OCI-LY1 (cell line): ENCODE measurements around the gene F10.

ENCODE experiments used
- H2AFZ ChIP-seq: fragments of 200-600 bp; sonication (generic), shearing (Covaris generic); 2 replicates; pipeline ENCODE4 v1.6.0; 2014; ENCODE audit warnings: antibody characterized with exemption, mild to moderate bottlenecking, low read length
- H3F3A ChIP-seq: fragments of 200-600 bp; sonication (generic), shearing (Covaris generic); 2 replicates; pipeline ENCODE4 v1.6.0; 2014; ENCODE audit warnings: mild to moderate bottlenecking, antibody characterized with exemption, low read length, moderate library complexity; ENCODE audit not compliant: insufficient read depth
- H3K27ac ChIP-seq: fragments of 200-600 bp; sonication (generic); 2 replicates; pipeline ENCODE4 v1.5.1; 2014; ENCODE audit warnings: low read length, mixed run types, mild to moderate bottlenecking, low read depth; ENCODE audit not compliant: poor library complexity, severe bottlenecking
- H3K27me3 ChIP-seq: fragments of 200-600 bp; sonication (generic); 2 replicates; pipeline ENCODE4 v1.6.0; 2014; ENCODE audit warnings: antibody characterized with exemption, mild to moderate bottlenecking, low read length, moderate library complexity; ENCODE audit not compliant: insufficient read depth
- H3K36me3 ChIP-seq: fragments of 200-600 bp; sonication (generic); 2 replicates; pipeline ENCODE4 v1.6.1; 2014; ENCODE audit warnings: mild to moderate bottlenecking, antibody characterized with exemption, low read length, moderate library complexity, mixed read lengths; ENCODE audit not compliant: insufficient read depth
- H3K4me1 ChIP-seq: fragments of 200-600 bp; sonication (generic); 2 replicates; pipeline ENCODE4 v1.5.1; 2014; ENCODE audit warnings: mild to moderate bottlenecking, low read length, moderate library complexity; ENCODE audit not compliant: insufficient read depth, severe bottlenecking
- H3K4me2 ChIP-seq: fragments of 200-600 bp; sonication (generic), shearing (Covaris generic); 2 replicates; pipeline ENCODE4 v1.6.1; 2014; ENCODE audit warnings: low read length
- H3K4me3 ChIP-seq: fragments of 200-600 bp; sonication (generic); 2 replicates; pipeline ENCODE4 v1.5.1; 2014; ENCODE audit warnings: low read length, low read depth, mild to moderate bottlenecking, mixed read lengths; ENCODE audit not compliant: poor library complexity, severe bottlenecking
- H3K79me2 ChIP-seq: fragments of 200-600 bp; shearing (Covaris generic); 2 replicates; pipeline ENCODE4 v1.6.1; 2016; ENCODE audit warnings: mixed run types, low read length, mixed read lengths; ENCODE audit not compliant: insufficient read depth
- H3K9ac ChIP-seq: fragments of 200-600 bp; sonication (generic), shearing (Covaris generic); 2 replicates; pipeline ENCODE4 v1.6.1; 2014; ENCODE audit warnings: mild to moderate bottlenecking, low read length, mixed read lengths
- H3K9me2 ChIP-seq: fragments of 200-600 bp; sonication (generic), shearing (Covaris generic); 2 replicates; pipeline ENCODE4 v1.6.1; 2014; ENCODE audit warnings: low read depth, mild to moderate bottlenecking, low read length, mixed read lengths
- H3K9me3 ChIP-seq: fragments of 200-600 bp; shearing (Covaris generic); 2 replicates; pipeline ENCODE4 v1.6.1; 2014; ENCODE audit warnings: low read length, mixed read lengths
- H4K20me1 ChIP-seq: fragments of 200-600 bp; sonication (generic), shearing (Covaris generic); 2 replicates; pipeline ENCODE4 v1.6.0; 2016; ENCODE audit warnings: mild to moderate bottlenecking, low read length; ENCODE audit not compliant: insufficient read depth
- EZH2 ChIP-seq: fragments of 200-600 bp; sonication (generic), shearing (Covaris generic); IDR thresholded peaks from 2 replicates; pipeline ENCODE4 v1.8.0; 2017; ENCODE audit warnings: borderline replicate concordance, mixed run types, mild to moderate bottlenecking, antibody characterized with exemption, low read length, moderate library complexity, mixed read lengths
- TF ChIP-seq, protein P1 (sequence below): fragments of 200-600 bp; sonication (generic), shearing (Covaris generic); IDR thresholded peaks from 2 replicates; pipeline ENCODE4 v1.5.1; 2017; ENCODE audit warnings: mild to moderate bottlenecking, antibody characterized with exemption, low read length, moderate library complexity, mixed read lengths

F10 gene

DNA sequence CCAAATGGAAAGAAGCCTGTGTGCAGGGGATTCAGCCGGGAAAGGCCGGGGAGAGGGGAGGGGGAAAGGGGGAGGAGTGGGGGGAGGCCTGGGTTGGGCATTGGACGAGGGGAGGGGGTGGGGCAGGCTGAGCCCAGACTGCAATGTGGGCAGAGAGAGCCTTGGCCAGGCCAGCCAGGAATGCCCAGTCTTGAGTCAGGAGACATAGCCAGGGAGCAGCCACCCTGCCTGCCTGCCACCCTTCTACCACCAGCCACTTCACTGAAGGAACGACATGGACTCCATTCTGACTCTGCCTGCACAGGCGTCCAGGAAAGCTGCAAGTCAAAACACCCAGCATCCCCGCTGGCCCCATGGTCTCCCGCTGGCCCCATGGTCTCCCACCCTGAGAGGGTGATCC, 36.3 kb downstream of the F10 start:
- Histone ChIP-seq H3K9me2 (no peaks in the 10 kb centered on the region), H3K4me3 (no peak overlapping the region), H3K27ac (no peak overlapping the region), H3F3A (no peaks in the 10 kb centered on the region), H3K9ac (no peak overlapping the region), H3K9me3 (peaks cover 8% of the 10 kb centered on the region), H4K20me1 (no peaks in the 10 kb centered on the region), H3K36me3 (peaks cover 5% of the 10 kb centered on the region; the same call in 1 of the 2 replicates), H3K79me2 (no peaks in the 10 kb centered on the region), H2AFZ (no peak overlapping the region), H3K27me3 (peaks cover 22% of the 10 kb centered on the region), H3K4me1 (peaks cover 5% of the 10 kb centered on the region), H3K4me2 (no peak overlapping the region)
- TF ChIP-seq EZH2: no peak
- TF ChIP-seq, protein P1, sequence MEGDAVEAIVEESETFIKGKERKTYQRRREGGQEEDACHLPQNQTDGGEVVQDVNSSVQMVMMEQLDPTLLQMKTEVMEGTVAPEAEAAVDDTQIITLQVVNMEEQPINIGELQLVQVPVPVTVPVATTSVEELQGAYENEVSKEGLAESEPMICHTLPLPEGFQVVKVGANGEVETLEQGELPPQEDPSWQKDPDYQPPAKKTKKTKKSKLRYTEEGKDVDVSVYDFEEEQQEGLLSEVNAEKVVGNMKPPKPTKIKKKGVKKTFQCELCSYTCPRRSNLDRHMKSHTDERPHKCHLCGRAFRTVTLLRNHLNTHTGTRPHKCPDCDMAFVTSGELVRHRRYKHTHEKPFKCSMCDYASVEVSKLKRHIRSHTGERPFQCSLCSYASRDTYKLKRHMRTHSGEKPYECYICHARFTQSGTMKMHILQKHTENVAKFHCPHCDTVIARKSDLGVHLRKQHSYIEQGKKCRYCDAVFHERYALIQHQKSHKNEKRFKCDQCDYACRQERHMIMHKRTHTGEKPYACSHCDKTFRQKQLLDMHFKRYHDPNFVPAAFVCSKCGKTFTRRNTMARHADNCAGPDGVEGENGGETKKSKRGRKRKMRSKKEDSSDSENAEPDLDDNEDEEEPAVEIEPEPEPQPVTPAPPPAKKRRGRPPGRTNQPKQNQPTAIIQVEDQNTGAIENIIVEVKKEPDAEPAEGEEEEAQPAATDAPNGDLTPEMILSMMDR: no peak

DNA sequence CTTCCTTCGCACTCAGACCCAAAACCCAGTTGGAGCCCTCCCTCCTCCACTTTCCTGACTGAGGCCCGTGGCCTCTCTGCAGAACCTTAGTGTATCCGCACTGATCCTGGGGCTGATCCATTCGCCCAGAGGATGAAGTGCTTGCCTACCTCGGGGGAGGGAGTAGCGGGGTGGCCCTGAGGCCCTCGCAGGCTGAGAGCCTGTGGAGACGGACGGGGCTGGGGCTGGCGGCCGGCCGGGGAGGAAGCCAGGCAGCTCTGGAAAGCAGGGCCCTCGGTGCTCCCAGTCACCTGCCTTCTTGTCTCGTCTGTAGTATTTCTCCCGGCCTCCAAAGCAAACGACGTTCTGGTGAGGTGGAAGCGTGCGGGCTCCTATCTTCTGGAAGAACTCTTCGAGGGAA, 37.1 kb downstream of the F10 start:
- H3K27ac ChIP-seq: no peak overlapping the region
- H3K36me3 ChIP-seq: peaks cover 5% of the 10 kb centered on the region; the same call in 1 of the 2 replicates
- no peak for TF ChIP-seq EZH2
- TF ChIP-seq, protein P1: no peak
- H3K27me3 ChIP-seq: peaks cover 22% of the 10 kb centered on the region
- H3K79me2 ChIP-seq: no peaks in the 10 kb centered on the region
- H3F3A ChIP-seq: no peaks in the 10 kb centered on the region
- no peaks in the 10 kb centered on the region for H3K9me2 ChIP-seq
- H4K20me1 ChIP-seq: no peaks in the 10 kb centered on the region
- H3K4me3 ChIP-seq: no peak overlapping the region
- H3K9ac ChIP-seq: no peak overlapping the region
- peaks cover 8% of the 10 kb centered on the region for H3K9me3 ChIP-seq
- H2AFZ ChIP-seq: no peak overlapping the region
- H3K4me2 ChIP-seq: no peak overlapping the region
- H3K4me1 ChIP-seq: peaks cover under 1% of the 10 kb centered on the region

DNA sequence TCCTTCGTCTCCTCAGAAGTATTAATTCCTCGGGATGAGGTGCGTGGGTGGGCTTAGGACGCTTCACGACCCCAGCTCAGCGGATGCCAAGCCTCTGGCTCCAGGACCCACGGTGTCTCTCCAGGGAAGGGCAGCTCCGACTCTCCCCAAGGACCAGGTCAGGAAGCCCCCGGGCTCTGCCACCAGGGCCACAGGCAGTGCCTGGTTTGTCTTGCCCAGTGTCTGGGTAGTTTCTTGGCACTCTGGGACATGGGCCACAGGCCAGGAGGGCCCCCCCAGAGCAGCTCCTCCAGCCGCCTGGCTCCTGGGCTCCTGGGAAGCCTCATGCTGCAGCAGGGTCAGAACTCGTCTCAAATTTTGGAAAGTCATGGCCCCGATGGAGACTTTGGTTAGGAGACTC, 38.4 kb downstream of the F10 start:
- H3K4me2 ChIP-seq: no peak overlapping the region

More for the DNA sequence above, 38.4 kb downstream of the F10 start:
- no peaks in the 10 kb centered on the region for H4K20me1 ChIP-seq
- H3K36me3 ChIP-seq: peaks cover 5% of the 10 kb centered on the region; the same call in 1 of the 2 replicates
- no peaks in the 10 kb centered on the region for H3K9me2 ChIP-seq
- H3K9me3 ChIP-seq: peaks cover 3% of the 10 kb centered on the region
- H2AFZ ChIP-seq: no peak overlapping the region
- H3K9ac ChIP-seq: no peak overlapping the region
- no peak overlapping the region for H3K4me3 ChIP-seq
- no peak overlapping the region for H3K27ac ChIP-seq
- H3K4me1 ChIP-seq: no peaks in the 10 kb centered on the region
- TF ChIP-seq, protein P1: no peak
- TF ChIP-seq EZH2: no peak
- no peaks in the 10 kb centered on the region for H3F3A ChIP-seq
- H3K27me3 ChIP-seq: peaks cover 14% of the 10 kb centered on the region
- no peaks in the 10 kb centered on the region for H3K79me2 ChIP-seq
